SK-N-SH (cell line): ENCODE results near the gene PPP1R14B. TPM values are rescaled to one million over a fixed set of nuclear protein-coding genes. Genes with fewer than 3 reads are reported as not detected.

Experiments
- CTCF ChIA-PET: fragments of 300-600, 350-600 bp; formaldehyde crosslinking; extraction: SDS; loops from one replicate; lab custom pipeline; 2021; lab: Yijun Ruan, JAX
- POLR2A ChIA-PET: fragments of 350-600 bp; sonication (Branson Sonifier 250); formaldehyde crosslinking; extraction: SDS; loops from one replicate; lab custom pipeline; 2020; ENCODE audit warnings: antibody characterized with exemption, inconsistent platforms; lab: Yijun Ruan, JAX
- DNase-seq: peaks from one replicate; pipeline ENCODE4 v3.0.0; 2012
- H2AFZ ChIP-seq: fragments of 200-600 bp; sonication (generic); 2 replicates; pipeline ENCODE4 v1.8.1; 2016; ENCODE audit warnings: antibody characterized with exemption, mild to moderate bottlenecking, low read depth
- H3F3A ChIP-seq: fragments of 200-600 bp; sonication (generic); replicated peaks from 2 replicates; pipeline ENCODE3; 2016; ENCODE audit warnings: antibody characterized with exemption, mild to moderate bottlenecking; ENCODE audit not compliant: insufficient read depth
- H3K27ac ChIP-seq, 2 experiments: fragments of 200-500 bp in 1 of 2; fragments of 200-600 bp in 1 of 2; sonication (Bioruptor generic) in 1 of 2; sonication (generic), shearing (Covaris generic) in 1 of 2; 2 replicates each; pipeline versions ENCODE4 v1.5.1 to v1.6.1; 2014 to 2016; ENCODE audit warnings: low read depth in 2 of 2, inconsistent platforms in 1 of 2, low read length in 1 of 2, mild to moderate bottlenecking in 1 of 2, mixed read lengths in 1 of 2
- H3K27me3 ChIP-seq: fragments of 200-600 bp; sonication (generic), shearing (Covaris generic); 2 replicates; pipeline ENCODE4 v1.6.1; 2016; ENCODE audit warnings: mixed run types; ENCODE audit not compliant: insufficient read depth
- H3K36me3 ChIP-seq, 2 experiments: fragments of 200-500 bp in 1 of 2; fragments of 200-600 bp in 1 of 2; sonication (Bioruptor generic) in 1 of 2; sonication (generic) in 1 of 2; replicated peaks in 1 of 2; 2 replicates each; pipeline versions ENCODE3 to v1.5.1; 2014 to 2016; ENCODE audit warnings: low read length in 1 of 2, mild to moderate bottlenecking in 1 of 2; ENCODE audit not compliant: insufficient read depth in 2 of 2, control insufficient read depth in 1 of 2
- H3K4me1 ChIP-seq, 2 experiments: fragments of 200-500 bp in 1 of 2; fragments of 200-600 bp in 1 of 2; sonication (Bioruptor generic) in 1 of 2; sonication (generic), shearing (Covaris generic) in 1 of 2; 2 replicates each; pipeline versions ENCODE4 v1.5.1 to v1.6.1; 2014 to 2016; ENCODE audit warnings: low read depth in 1 of 2, low read length in 1 of 2, mixed run types in 1 of 2; ENCODE audit not compliant: insufficient read depth in 2 of 2, control insufficient read depth in 1 of 2
- H3K4me2 ChIP-seq: fragments of 200-600 bp; sonication (generic), shearing (Covaris generic); 2 replicates; pipeline ENCODE4 v1.6.1; 2017; ENCODE audit warnings: mixed run types
- H3K4me3 ChIP-seq, 2 experiments: fragments of 200-500 bp in 1 of 2; fragments of 200-600 bp in 1 of 2; sonication (Bioruptor generic) in 1 of 2; sonication (generic), shearing (Covaris generic) in 1 of 2; 2 replicates each; pipeline versions ENCODE4 v1.5.1 to v1.8.1; 2014 to 2016; ENCODE audit warnings: low read depth in 2 of 2, inconsistent platforms in 1 of 2, low read length in 1 of 2, mild to moderate bottlenecking in 1 of 2, mixed read lengths in 1 of 2, moderate library complexity in 1 of 2
- H3K79me2 ChIP-seq: fragments of 200-600 bp; sonication (generic); 2 replicates; pipeline ENCODE4 v1.8.1; 2017; ENCODE audit warnings: mild to moderate bottlenecking; ENCODE audit not compliant: insufficient read depth
- H3K9ac ChIP-seq: fragments of 200-600 bp; sonication (generic); 2 replicates; pipeline ENCODE4 v1.6.1; 2017; ENCODE audit warnings: mixed run types
- H3K9me2 ChIP-seq: fragments of 200-600 bp; sonication (generic); 2 replicates; pipeline ENCODE4 v1.6.1; 2017; ENCODE audit warnings: mixed run types
- H3K9me3 ChIP-seq: fragments of 200-600 bp; sonication (generic); 2 replicates; pipeline ENCODE4 v1.6.1; 2017; ENCODE audit warnings: mixed run types, mild to moderate bottlenecking, moderate library complexity
- H4K20me1 ChIP-seq: fragments of 200-600 bp; sonication (generic); 2 replicates; pipeline ENCODE4 v1.6.1; 2017; ENCODE audit warnings: mild to moderate bottlenecking, mixed run types; ENCODE audit not compliant: insufficient read depth
- FOXJ3 ChIP-seq: sonication (generic); formaldehyde crosslinking; IDR thresholded peaks from 2 replicates; pipeline ENCODE4 v1.5.1; 2020; ENCODE audit warnings: mild to moderate bottlenecking, missing genetic modification reagents
- IRF3 ChIP-seq: fragments of 150-350 bp; IDR thresholded peaks from 2 replicates; pipeline ENCODE4 v1.6.1; 2016; ENCODE audit warnings: mild to moderate bottlenecking, low read depth, low read length
- JUND ChIP-seq: IDR thresholded peaks from 2 replicates; pipeline ENCODE4 v1.4.0; 2012
- MXI1 ChIP-seq: IDR thresholded peaks from 2 replicates; pipeline ENCODE4 v1.6.1; 2012; ENCODE audit warnings: mild to moderate bottlenecking, low read depth, low read length, improper control_type of control experiment
- NFIC ChIP-seq: IDR thresholded peaks from 2 replicates; pipeline ENCODE4 v1.4.0; 2012; ENCODE audit warnings: borderline replicate concordance
- RAD21 ChIP-seq: IDR thresholded peaks from 2 replicates; pipeline ENCODE4 v1.6.1; 2012; ENCODE audit warnings: mild to moderate bottlenecking, low read length
- RCOR1 ChIP-seq: fragments of 150-350 bp; IDR thresholded peaks from 2 replicates; pipeline ENCODE4 v1.6.1; 2017; ENCODE audit warnings: antibody characterized with exemption, low read length
- REST ChIP-seq: IDR thresholded peaks from 2 replicates; pipeline ENCODE4 v1.6.1; 2012; ENCODE audit warnings: mild to moderate bottlenecking, low read depth, low read length, moderate library complexity
- RXRA ChIP-seq: IDR thresholded peaks from 2 replicates; pipeline ENCODE4 v1.4.0; 2012; ENCODE audit warnings: low read depth, mild to moderate bottlenecking, borderline replicate concordance
- SMC3 ChIP-seq: IDR thresholded peaks from 2 replicates; pipeline ENCODE4 v1.6.1; 2012; ENCODE audit warnings: low read depth, low read length, improper control_type of control experiment
- USF1 ChIP-seq: IDR thresholded peaks from 2 replicates; pipeline ENCODE4 v1.4.0; 2012; ENCODE audit warnings: low read depth, borderline replicate concordance
- ZBTB33 ChIP-seq: IDR thresholded peaks from 2 replicates; pipeline ENCODE4 v1.4.0; 2012; ENCODE audit warnings: low read depth, borderline replicate concordance
- WGBS: methylation state at CpG from one replicate; pipeline ENCODE4 v1.1.6; 2017; ENCODE audit warnings: low lambda C conversion rate; 5-methylcytosine and 5-hydroxymethylcytosine counted together
- polyA plus RNA-seq, 3 experiments: library from polyadenylated mRNA; depleted of rRNA; stranded (reverse); fragments of >200 nt; gene quantifications; 2 replicates each; pipeline ENCODE4 v1.2.3, GENCODE V29; 2012

The PPP1R14B gene
- polyA plus RNA-seq, 1 of the 3 experiments (the other 2 are of a cell fraction): 523 TPM

GRCh38 chr11:64229744-64230170 is 17.0 kb downstream of the PPP1R14B start:
- H3K4me2 ChIP-seq: peak overlapping the region; percentile 90
- ChIA-PET POLR2A (interaction anchor here (0.8 to 1.2 kb wide), 2 partner anchors 10 to 11 kb away, joined by 3 read pairs; partner anchors contain the start of gene FKBP2), CTCF (interaction anchor here (1.5 kb wide), 1 partner anchor 16 kb away, joined by 5 read pairs; no protein-coding TSS in a partner anchor)
- peaks cover 20% of the 10 kb centered on the region for H3F3A ChIP-seq
- H3K79me2 ChIP-seq: peaks cover 50% of the 10 kb centered on the region
- H3K27ac ChIP-seq: peak overlapping the region; percentile 54 to 60; a peak in 3 of 4 replicates
- no peaks in the 10 kb centered on the region for H3K9me2 ChIP-seq
- 74% methylated on average over 13 of the region's 13 CpGs for WGBS
- no peaks in the 10 kb centered on the region for H4K20me1 ChIP-seq
- TF ChIP-seq JUND: 0 out of 2 replicates have a peak, but pooled peaks have one; percentile 3
- no peak for TF ChIP-seq RCOR1
- no peak for TF ChIP-seq REST
- DNase-seq: no peak
- H3K36me3 ChIP-seq: peaks cover 0 to 4% of the 10 kb centered on the region in 2 experiments
- peak overlapping the region; percentile 73 to 75 for H3K4me3 ChIP-seq
- H3K27me3 ChIP-seq: no peaks in the 10 kb centered on the region
- H3K9me3 ChIP-seq: no peaks in the 10 kb centered on the region
- H3K9ac ChIP-seq: no peak overlapping the region
- H2AFZ ChIP-seq: no peak overlapping the region
- H3K4me1 ChIP-seq: peaks cover 15 to 54% of the 10 kb centered on the region in 2 experiments; a peak in 2 of 4 replicates

GRCh38 chr11:64229090-64229743 is 17.5 kb downstream of the PPP1R14B start:
- Histone ChIP-seq H3K4me2 (peak overlapping the region; percentile 90; the same call in 1 of the 2 replicates), H3F3A (peaks cover 20% of the 10 kb centered on the region), H4K20me1 (no peaks in the 10 kb centered on the region), H3K9me3 (no peaks in the 10 kb centered on the region), H3K27me3 (no peaks in the 10 kb centered on the region), H2AFZ (no peak overlapping the region), H3K9ac (no peak overlapping the region), H3K79me2 (peaks cover 50% of the 10 kb centered on the region), H3K4me3 (no peak overlapping the region), H3K9me2 (no peaks in the 10 kb centered on the region), H3K27ac (peak overlapping the region in 1 of 2 experiments; percentile 60; a peak in 2 of 4 replicates), H3K4me1 (peaks cover 15 to 58% of the 10 kb centered on the region in 2 experiments; a peak in 2 of 4 replicates), H3K36me3 (peaks cover 0 to 4% of the 10 kb centered on the region in 2 experiments)
- ChIA-PET POLR2A (interaction anchor here (0.8 kb wide), 1 partner anchor 9 kb away, joined by 3 read pairs; no protein-coding TSS in a partner anchor), CTCF (no interaction called here)
- WGBS: 90% methylated on average over 3 of the region's 12 CpGs
- DNase-seq: no peak
- TF ChIP-seq RAD21: no peak
- TF ChIP-seq REST: no peak
- no peak for TF ChIP-seq USF1
- TF ChIP-seq FOXJ3 (CRISPR knock-in tag): no peak
- TF ChIP-seq MXI1: no peak
- no peak for TF ChIP-seq IRF3
- no peak for TF ChIP-seq RXRA
- no peak for TF ChIP-seq NFIC
- no peak for TF ChIP-seq SMC3
- TF ChIP-seq ZBTB33: no peak
